Activated CD8-positive, alpha-beta memory T cell treated with anti-CD3 and anti-CD28 coated beads, Interleukin-2, amount 50 U/mL, for 24 hours (primary cell): ENCODE results near the gene DLGAP4.

Experiments used
- DNase-seq: peaks from one replicate; pipeline ENCODE4 v3.0.0-alpha.2; 2020; ENCODE audit errors: extremely low read depth

DLGAP4 gene

GRCh38 chr20:36307412-36308325 is 1.5 kb downstream of the DLGAP4 start:
- DNase-seq = no peak

- DNase-seq = no peak
Measured at GRCh38 chr20:36308353-36308752, 2.2 kb downstream of the DLGAP4 start.

GRCh38 chr20:36308986-36309385 is 2.8 kb downstream of the DLGAP4 start:
- DNase-seq = no peak

GRCh38 chr20:36309643-36310042 is 3.5 kb downstream of the DLGAP4 start:
- no peak for DNase-seq

DNA sequence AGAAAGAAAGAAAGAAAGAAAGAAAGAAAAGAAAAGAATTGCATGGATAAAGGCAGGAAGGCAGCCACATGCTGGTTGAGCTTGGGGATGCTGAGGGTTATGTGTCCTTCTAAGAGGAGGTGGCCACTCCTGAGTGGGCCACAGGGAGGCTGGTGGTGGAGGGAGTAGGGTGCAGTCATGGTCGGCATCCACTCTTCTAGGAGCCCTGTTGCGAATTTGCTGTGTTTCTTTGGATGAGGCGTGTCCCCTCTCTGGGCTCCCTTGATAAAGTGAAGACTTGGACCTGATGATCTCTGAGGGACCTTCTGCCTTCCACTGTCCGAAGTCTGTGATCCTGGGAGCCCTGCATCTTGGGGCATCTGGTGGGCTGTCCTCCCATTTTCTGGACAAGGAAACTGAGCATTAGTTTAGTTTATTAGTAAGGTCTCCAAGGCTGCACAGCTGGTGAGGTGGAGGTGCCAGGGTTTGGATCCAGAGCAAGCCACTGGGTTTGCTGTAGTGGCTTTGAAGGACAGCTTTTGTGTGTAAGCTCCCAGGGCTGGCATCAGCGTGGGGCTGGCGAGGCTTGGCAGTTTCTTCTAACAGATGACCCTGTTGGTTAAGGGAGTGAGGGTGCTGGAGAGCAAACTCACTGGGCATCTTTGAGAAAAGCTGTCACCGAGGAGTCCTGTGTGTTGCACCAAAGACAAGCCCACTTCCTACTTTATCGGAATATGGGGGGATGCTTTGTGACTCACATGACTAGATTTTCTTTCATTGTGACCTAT is 4.3 kb downstream of the DLGAP4 start:
- DNase-seq = no peak

DNA sequence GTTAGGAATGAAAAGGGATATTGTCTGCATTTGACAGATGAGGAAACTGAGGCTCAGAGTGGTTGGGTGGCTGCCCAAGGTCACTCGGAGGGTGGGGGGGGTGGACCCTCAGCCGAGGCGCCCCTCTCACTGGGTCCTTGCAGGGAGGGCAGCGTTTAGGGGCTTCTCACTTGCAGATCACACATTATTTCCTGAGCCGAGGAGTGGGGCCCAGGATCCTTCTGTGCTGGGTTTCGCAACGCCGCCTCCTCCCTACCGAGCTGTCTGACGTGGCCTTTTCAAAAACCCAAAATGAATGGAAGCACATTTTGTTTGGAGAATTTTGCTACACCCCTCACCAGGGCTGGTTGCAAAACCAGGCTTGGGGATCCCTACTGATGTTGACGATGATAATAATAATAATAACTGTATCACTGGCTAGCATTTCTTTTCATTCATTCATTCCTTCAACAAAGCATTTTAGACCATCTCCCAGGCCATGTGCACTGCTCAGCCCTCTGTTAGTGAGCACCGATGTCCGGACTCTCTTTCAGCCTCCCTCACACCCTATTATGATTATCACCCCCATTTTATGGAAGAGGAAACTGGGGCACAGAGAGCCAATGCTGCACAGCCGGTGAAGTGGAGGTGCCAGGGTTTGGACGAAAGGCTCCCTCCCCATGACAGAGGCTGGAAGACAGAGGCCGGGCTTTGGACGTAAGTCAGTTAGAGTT is 5.2 kb downstream of the DLGAP4 start:
- DNase-seq = no peak

GRCh38 chr20:36311854-36312723 is 6.0 kb downstream of the DLGAP4 start:
- no peak for DNase-seq

DNA sequence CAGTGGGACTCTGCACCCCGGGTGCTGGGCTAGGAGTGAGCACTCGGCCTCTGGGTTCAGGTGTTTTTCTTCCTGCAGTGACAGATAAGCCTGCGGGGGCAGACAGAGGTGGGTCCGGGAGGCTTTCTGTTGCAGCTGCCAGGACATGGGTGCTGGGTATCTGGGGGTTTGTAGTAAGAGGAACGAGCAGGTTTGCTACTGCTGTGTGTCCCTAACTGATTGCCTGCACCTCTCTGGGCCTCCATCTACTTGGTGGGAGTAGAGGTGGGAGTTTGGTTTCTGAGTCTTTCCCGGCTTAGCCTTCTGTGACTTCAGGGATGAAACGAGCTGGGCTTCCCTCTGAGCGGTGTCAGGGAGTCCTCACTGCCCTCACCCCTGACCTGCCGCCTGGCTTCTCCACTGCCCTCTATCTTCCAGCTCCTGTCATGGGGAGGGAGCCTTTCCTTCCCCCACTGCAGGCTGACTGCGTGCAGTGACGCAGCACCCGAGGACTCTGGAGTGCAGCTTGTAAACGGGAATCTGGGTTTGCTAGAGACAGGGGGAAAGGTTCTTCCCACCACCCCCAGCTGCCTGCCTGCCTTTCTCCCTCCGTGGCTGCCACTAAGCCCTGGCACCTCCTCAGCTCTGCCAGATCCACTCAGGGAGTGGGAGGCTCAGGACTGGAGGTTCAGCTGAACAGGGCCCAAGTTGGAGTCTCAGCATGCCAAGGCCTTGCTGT is 6.7 kb downstream of the DLGAP4 start:
- DNase-seq = no peak

GRCh38 chr20:36313476-36313875 is 7.3 kb downstream of the DLGAP4 start:
- DNase-seq = no peak

DNA sequence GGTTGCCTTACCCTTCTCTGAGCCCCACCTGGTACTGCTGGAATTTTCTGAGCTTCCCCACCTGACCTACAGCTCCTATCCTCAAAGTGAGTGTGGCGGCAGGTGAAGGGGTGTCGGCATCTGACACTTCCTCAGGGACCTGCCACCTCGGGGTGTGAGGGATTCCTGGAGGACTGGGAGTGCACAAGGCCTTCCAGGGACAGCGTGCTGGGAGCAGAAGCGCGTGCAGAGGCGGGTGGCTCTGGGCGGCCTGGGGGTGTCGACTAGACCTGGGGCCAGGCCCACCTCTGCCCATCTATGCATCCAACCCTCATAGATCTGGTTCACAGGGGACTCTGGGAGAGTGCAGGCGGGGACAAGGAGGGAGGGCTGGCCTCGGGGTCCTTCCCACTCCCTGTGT is 7.8 kb downstream of the DLGAP4 start:
- DNase-seq = no peak

- no peak for DNase-seq
Measured at GRCh38 chr20:36314734-36315544, 8.8 kb downstream of the DLGAP4 start.

GRCh38 chr20:36315545-36316351 is 9.6 kb downstream of the DLGAP4 start:
- no peak for DNase-seq

GRCh38 chr20:36317675-36318074 is 11.5 kb downstream of the DLGAP4 start:
- no peak for DNase-seq

DNA sequence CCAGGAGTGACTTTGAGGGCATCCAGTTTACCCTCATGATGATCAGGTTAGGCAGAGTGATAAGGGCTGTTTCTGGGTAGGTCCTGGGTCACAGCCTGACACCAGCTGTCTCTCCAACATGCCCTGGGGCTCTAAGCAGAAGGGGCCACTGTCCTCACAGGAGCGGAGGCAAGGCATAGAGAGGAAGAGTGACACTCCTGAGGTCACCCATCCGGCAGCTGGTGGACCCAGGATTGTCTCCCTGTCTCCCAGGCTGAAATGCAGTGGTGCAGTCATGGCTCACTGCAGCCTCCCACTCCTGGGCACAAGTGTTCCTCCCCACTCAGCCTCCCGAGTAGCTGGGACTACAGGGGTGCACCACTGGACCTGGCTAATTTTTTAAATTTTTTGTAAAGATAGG is 12.0 kb downstream of the DLGAP4 start:
- no peak for DNase-seq

DNA sequence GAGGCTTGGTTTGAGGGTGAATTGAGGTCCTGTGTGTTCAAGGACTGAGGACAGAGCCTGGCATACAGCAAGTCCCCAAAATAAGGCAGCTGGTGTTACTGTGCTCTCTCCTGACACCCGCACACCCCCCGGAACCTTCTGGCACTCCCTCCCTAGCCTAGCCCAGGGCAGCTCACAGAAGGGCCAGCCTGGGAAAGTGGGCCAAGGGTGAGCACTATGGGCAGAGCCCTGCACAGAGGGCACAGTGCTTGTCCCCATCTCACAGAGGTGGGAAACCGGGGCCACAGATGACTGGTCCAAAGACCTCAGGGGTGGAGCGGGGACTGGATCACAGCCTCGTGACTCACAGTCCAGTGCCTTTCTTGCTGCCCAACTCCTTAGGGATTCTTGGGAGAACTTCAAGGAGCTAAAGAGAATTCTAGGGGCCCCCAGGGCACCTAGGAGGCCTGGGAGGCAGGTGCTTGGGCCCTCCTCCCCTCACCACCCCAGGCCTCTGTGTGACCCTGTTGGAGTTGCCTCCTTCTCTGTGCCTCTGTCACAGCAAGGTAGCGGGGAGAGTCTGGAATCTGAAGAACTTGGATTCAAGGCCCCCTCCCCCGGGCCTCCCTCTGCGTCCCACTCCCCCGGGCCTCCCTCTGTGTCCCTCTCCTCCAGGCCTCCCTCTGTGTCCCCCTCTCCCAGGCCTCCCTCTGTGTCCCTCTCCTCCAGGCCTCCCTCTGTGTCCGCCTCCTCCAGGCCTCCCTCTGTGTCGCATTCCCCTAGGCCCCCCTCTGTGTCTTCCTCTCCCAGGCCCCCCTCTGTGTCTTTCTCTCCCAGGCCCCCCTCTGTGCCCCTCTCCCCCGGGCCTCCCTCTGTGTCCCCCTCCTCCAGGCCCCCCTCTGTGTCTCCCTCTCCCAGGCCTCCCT is 13.5 kb downstream of the DLGAP4 start:
- no peak for DNase-seq

- DNase-seq = no peak
Measured at GRCh38 chr20:36320261-36320897, 14.2 kb downstream of the DLGAP4 start.

DNA sequence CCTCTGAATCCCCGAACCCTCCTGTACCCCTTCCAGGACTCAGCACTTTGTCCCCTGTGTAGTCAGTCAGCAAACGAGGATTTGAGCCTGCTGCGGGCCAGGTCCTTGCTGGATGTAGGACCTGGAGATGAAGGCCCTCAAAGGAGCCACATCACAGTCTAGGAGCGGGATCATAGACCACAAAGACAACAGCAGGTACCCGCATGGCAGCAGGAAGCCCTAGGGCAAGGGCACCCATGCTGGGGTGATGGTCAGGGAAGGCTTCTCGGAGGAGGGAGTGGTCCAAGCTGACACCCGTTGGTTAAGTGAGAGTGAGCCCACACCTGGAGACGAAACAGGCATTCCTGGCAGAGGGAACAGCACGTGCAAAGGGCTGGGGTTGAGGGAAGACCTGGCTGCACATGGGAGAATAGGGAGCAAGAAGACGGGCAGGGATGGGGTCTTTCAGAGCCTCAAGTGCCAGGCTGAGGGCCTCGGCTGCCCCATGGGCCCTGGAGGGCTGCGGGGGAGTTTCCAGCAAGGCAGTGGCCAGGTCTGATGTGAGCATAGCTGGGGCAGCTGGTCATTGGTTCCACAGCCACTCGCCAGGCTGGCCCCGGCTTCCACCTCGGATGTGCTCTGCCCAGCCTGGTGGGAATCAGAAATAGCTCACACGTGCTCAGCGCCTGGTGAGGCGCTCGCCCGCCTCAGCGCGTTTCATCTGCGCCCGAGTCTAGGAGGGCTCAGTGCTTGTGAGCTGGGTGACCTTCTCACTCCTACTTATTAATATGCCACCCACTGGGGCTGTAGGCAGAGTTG is 15.0 kb downstream of the DLGAP4 start:
- no peak for DNase-seq
